GM18867 (cell line): ENCODE data around the gene SNED1.

ENCODE experiments used
- ATAC-seq: cut with Tn5 transposase; IDR thresholded peaks from one replicate; pipeline ENCODE4 v1.9.1; 2021; ENCODE audit warnings: mild to moderate bottlenecking, moderate library complexity; ENCODE audit not compliant: unreplicated experiment

SNED1 gene

DNA sequence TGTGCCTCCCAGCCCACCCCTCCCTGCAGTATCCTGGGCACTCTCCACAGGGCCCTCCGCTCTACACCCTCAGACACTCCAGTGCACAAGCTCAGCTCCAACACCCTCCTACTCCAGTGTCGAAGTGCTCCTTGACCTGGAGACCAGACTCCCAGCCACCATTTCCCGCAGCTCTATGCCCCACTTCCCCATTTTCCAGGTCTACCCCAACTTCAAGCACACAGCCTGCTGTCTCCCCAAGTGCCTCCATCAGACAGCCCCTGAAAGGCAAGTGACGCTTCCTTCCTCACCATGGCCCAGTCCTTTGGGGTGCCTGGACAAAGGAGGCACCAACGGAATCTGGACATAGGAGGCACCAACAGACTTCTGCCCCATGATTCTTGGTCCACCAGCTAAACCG is 143.6 kb downstream of the SNED1 start:
- ATAC-seq, result no peak

GRCh38 chr2:241142593-241142992 is 144.2 kb downstream of the SNED1 start:
- ATAC-seq, result no peak
